ENCODE results near the gene CARMIL3.

DNA sequence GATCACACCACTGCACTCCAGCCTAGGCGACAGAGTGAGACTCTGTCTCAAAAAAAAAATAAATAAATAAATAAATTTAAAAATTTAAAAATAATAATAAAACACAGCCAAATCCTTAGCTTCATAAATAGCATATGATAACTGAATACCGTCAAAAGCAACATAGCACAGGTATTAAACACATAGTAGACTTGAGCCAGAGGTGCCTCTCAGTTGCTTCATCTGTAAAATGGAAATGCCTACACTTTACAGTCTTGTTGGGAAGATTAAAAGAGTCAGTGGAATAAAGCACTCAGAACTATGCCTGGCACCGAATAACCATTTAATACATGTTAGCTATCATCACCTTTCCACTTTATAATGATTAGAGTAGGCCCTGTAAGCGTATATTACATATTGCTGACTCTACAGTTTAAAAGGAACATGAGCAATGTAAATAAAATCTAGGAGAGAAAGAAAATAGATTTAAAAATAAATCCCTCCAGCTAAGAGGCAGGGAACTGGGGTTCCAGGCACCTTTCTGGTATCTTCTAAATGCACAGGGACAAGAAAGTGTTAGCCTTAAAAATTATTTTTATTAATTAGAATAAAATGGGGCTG lies 55.0 kb downstream of the CARMIL3 start:
- TF ChIP-seq, protein P1, sequence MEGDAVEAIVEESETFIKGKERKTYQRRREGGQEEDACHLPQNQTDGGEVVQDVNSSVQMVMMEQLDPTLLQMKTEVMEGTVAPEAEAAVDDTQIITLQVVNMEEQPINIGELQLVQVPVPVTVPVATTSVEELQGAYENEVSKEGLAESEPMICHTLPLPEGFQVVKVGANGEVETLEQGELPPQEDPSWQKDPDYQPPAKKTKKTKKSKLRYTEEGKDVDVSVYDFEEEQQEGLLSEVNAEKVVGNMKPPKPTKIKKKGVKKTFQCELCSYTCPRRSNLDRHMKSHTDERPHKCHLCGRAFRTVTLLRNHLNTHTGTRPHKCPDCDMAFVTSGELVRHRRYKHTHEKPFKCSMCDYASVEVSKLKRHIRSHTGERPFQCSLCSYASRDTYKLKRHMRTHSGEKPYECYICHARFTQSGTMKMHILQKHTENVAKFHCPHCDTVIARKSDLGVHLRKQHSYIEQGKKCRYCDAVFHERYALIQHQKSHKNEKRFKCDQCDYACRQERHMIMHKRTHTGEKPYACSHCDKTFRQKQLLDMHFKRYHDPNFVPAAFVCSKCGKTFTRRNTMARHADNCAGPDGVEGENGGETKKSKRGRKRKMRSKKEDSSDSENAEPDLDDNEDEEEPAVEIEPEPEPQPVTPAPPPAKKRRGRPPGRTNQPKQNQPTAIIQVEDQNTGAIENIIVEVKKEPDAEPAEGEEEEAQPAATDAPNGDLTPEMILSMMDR (conservative IDR thresholded peaks at IDR 0.05; ENCODE audit: low read depth, low read length) = no peak
- TF ChIP-seq CEBPB (IDR thresholded peaks at IDR 0.05; ENCODE audit: low read depth, low read length) (no peak), RCOR1 (IDR thresholded peaks at IDR 0.05; ENCODE audit: insufficient replicate concordance, low read length) (no peak), BHLHE40 (IDR thresholded peaks at IDR 0.05; ENCODE audit: low read depth, low read length) (no peak), POLR2A (IDR thresholded peaks at IDR 0.05; ENCODE audit: low read depth, low read length) (no peak)

Data from IMR-90 (cell line).